HCT116 (cell line): ENCODE measurements around the gene CDK8. TPM values are rescaled to one million over a fixed set of nuclear protein-coding genes. Genes with fewer than 3 reads are reported as not detected.

Experiments
- ATAC-seq: fragments of 200-7000 bp; cut with Tn5 transposase; 2 replicates; pipeline ENCODE4 v1.9.1; 2020; ENCODE audit warnings: mild to moderate bottlenecking, moderate library complexity
- BruUV-seq: library from RNA; stranded (reverse); fragments of 400-500 nt; replicated peaks from 2 replicates; lab custom pipeline; 2021; lab: Mats Ljungman, UMichigan
- CTCF ChIA-PET: fragments of 300-600 bp; sonication (Branson Sonifier 250); formaldehyde crosslinking; loops from one replicate; lab custom pipeline; 2021; ENCODE audit warnings: antibody characterized with exemption; lab: Charles Lee
- POLR2A ChIA-PET: fragments of 300-600, 350-600 bp; sonication (Branson Sonifier 250); formaldehyde crosslinking; loops from one replicate; lab custom pipeline; 2021; ENCODE audit warnings: antibody characterized with exemption; lab: Charles Lee
- RAD21 ChIA-PET, 2 experiments: fragments of 300-600 bp; sonication (Branson Sonifier 250); formaldehyde crosslinking; loops; one replicate each; lab custom pipeline; 2023; ENCODE audit warnings: low total read pairs in 2 of 2; ENCODE audit not compliant: uncharacterized antibody in 2 of 2, unreplicated experiment in 2 of 2, low non-redundant PET in 1 of 2; lab: Charles Lee
- DNase-seq: peaks from one replicate; pipeline ENCODE4 v3.0.0-alpha.2; 2010; ENCODE audit warnings: low read depth, low spot score
- H2AFZ ChIP-seq: fragments of 200-600 bp; shearing (Covaris generic), sonication (generic); 2 replicates; pipeline ENCODE4 v1.6.1; 2017; ENCODE audit warnings: low read depth, mixed run types, mixed read lengths, antibody characterized with exemption, low read length; ENCODE audit not compliant: poor library complexity, severe bottlenecking
- H3K27ac ChIP-seq: 2 replicates; pipeline ENCODE4 v1.5.1; 2012; ENCODE audit warnings: low read depth, low read length
- H3K27me3 ChIP-seq: fragments of 200-600 bp; sonication (generic); 2 replicates; pipeline ENCODE4 v1.6.1; 2016; ENCODE audit warnings: mixed run types, low read length, mixed read lengths; ENCODE audit not compliant: insufficient read depth
- H3K36me3 ChIP-seq, 2 experiments: fragments of 200-500 bp in 1 of 2; fragments of 200-600 bp in 1 of 2; sonication (Bioruptor generic) in 1 of 2; sonication (generic) in 1 of 2; 2 replicates each; pipeline versions ENCODE4 v1.5.1 to v1.6.1; 2014 to 2016; ENCODE audit warnings: low read length in 2 of 2, inconsistent platforms in 1 of 2, mixed read lengths in 1 of 2, mixed run types in 1 of 2; ENCODE audit not compliant: insufficient read depth in 2 of 2, control insufficient read depth in 1 of 2
- H3K4me1 ChIP-seq, 2 experiments: fragments of 200-600 bp in 1 of 2; sonication (generic) in 1 of 2; 2 replicates each; pipeline versions ENCODE4 v1.5.1 to v1.6.1; 2012 to 2017; ENCODE audit warnings: low read length in 2 of 2, inconsistent platforms in 1 of 2, mild to moderate bottlenecking in 1 of 2, mixed read lengths in 1 of 2, mixed run types in 1 of 2, moderate library complexity in 1 of 2; ENCODE audit not compliant: insufficient read depth in 2 of 2, control insufficient read depth in 1 of 2
- H3K4me2 ChIP-seq: fragments of 200-600 bp; sonication (generic); 2 replicates; pipeline ENCODE4 v1.6.1; 2017; ENCODE audit warnings: mixed run types, low read length, mixed read lengths
- H3K4me3 ChIP-seq, 2 experiments: fragments of 200-600 bp in 1 of 2; sonication (generic) in 1 of 2; replicated peaks in 1 of 2; 2 replicates each; pipeline ENCODE4 v1.5.1; 2011 to 2016; ENCODE audit warnings: low read length in 2 of 2, control low read depth in 1 of 2, low read depth in 1 of 2, mild to moderate bottlenecking in 1 of 2, mixed read lengths in 1 of 2, mixed run types in 1 of 2
- H3K79me2 ChIP-seq: fragments of 200-600 bp; sonication (generic); 2 replicates; pipeline ENCODE4 v1.6.1; 2017; ENCODE audit warnings: mild to moderate bottlenecking, mixed run types, low read length, moderate library complexity, mixed read lengths; ENCODE audit not compliant: insufficient read depth
- H3K9ac ChIP-seq: fragments of 200-600 bp; sonication (generic); 2 replicates; pipeline ENCODE4 v1.6.1; 2016; ENCODE audit warnings: low read length, mixed read lengths
- H3K9me2 ChIP-seq: fragments of 200-600 bp; sonication (generic), shearing (Covaris generic); 2 replicates; pipeline ENCODE4 v1.6.1; 2017; ENCODE audit warnings: mixed run types, mild to moderate bottlenecking, moderate library complexity; ENCODE audit not compliant: insufficient read depth
- H3K9me3 ChIP-seq, 2 experiments: fragments of 200-500 bp in 1 of 2; fragments of 200-600 bp in 1 of 2; sonication (Bioruptor generic) in 1 of 2; sonication (generic) in 1 of 2; 2 replicates each; pipeline ENCODE4 v1.6.1; 2014 to 2017; ENCODE audit warnings: low read length in 2 of 2, mixed read lengths in 2 of 2, inconsistent platforms in 1 of 2, low read depth in 1 of 2, mild to moderate bottlenecking in 1 of 2, mixed run types in 1 of 2, moderate library complexity in 1 of 2; ENCODE audit not compliant: control insufficient read depth in 1 of 2, insufficient read depth in 1 of 2
- H4K20me1 ChIP-seq: fragments of 200-600 bp; sonication (generic), shearing (Covaris generic); 2 replicates; pipeline ENCODE4 v1.6.1; 2017; ENCODE audit warnings: mixed run types, mild to moderate bottlenecking, moderate library complexity; ENCODE audit not compliant: insufficient read depth
- ATF3 ChIP-seq: IDR thresholded peaks from 2 replicates; pipeline ENCODE4 v1.6.1; 2012
- CBX3 ChIP-seq: IDR thresholded peaks from 2 replicates; pipeline ENCODE4 v1.6.1; 2012; ENCODE audit warnings: low read depth
- EZH2 ChIP-seq: fragments of 200-600 bp; sonication (generic); IDR thresholded peaks from 2 replicates; pipeline ENCODE4 v1.6.1; 2017; ENCODE audit warnings: antibody characterized with exemption, mixed run types
- RAD21 ChIP-seq: IDR thresholded peaks from 2 replicates; pipeline ENCODE4 v1.6.1; 2012; ENCODE audit warnings: low read depth, mild to moderate bottlenecking
- SIN3A ChIP-seq: IDR thresholded peaks from 2 replicates; pipeline ENCODE4 v1.6.1; 2012; ENCODE audit warnings: low read depth
- SRF ChIP-seq: IDR thresholded peaks from 2 replicates; pipeline ENCODE4 v1.6.1; 2012; ENCODE audit warnings: low read depth
- TCF7L2 ChIP-seq: IDR thresholded peaks from 2 replicates; pipeline ENCODE4 v1.7.0; 2011; ENCODE audit warnings: borderline replicate concordance, inconsistent platforms; ENCODE audit not compliant: insufficient read depth, insufficient read length; ENCODE audit errors: extremely low read depth
- ZBTB33 ChIP-seq: IDR thresholded peaks from 2 replicates; pipeline ENCODE4 v1.6.1; 2011; ENCODE audit warnings: mild to moderate bottlenecking, low read length, moderate library complexity; ENCODE audit not compliant: insufficient replicate concordance; ENCODE audit errors: extremely low read depth
- ZFX ChIP-seq: fragments of 450-650 bp; IDR thresholded peaks from 2 replicates; pipeline ENCODE4 v1.6.1; 2017
- intact Hi-C: fragments of 100-400 bp; cut with micrococcal nuclease; formaldehyde crosslinking; loops from 2 replicates; pipeline ENCODE4 v1.10.0; 2022
- total RNA-seq: library from RNA; stranded (reverse); gene quantifications from one replicate; pipeline ENCODE4 v1.2.1, GENCODE V29; 2021; ENCODE audit not compliant: unreplicated experiment
- TF ChIP-seq, protein P1 (sequence below): IDR thresholded peaks from 2 replicates; pipeline ENCODE4 v1.6.1; 2012; ENCODE audit warnings: low read depth
- TF ChIP-seq, protein P2 (sequence below): IDR thresholded peaks from 2 replicates; pipeline ENCODE4 v1.6.1; 2012
- TF ChIP-seq, protein P3 (sequence below), 3 experiments: fragments of 200-600 bp in 1 of 3; sonication (generic) in 1 of 3; IDR thresholded peaks in 2 of 3; conservative IDR thresholded peaks in 1 of 3; 2 replicates each; pipeline ENCODE4 v1.5.1; 2012 to 2017; ENCODE audit warnings: low read depth in 2 of 3, low read length in 2 of 3, antibody characterized with exemption in 1 of 3, borderline replicate concordance in 1 of 3, control low read depth in 1 of 3, mild to moderate bottlenecking in 1 of 3, mixed read lengths in 1 of 3, mixed run types in 1 of 3, moderate library complexity in 1 of 3; ENCODE audit not compliant: insufficient read depth in 1 of 3

The CDK8 gene
- total RNA-seq, 1 experiment from 2014 or later: 23.8 TPM

- TF ChIP-seq SRF: no peak
- no peak for TF ChIP-seq ATF3
- no peak for TF ChIP-seq ZBTB33
- TF ChIP-seq, protein P1, sequence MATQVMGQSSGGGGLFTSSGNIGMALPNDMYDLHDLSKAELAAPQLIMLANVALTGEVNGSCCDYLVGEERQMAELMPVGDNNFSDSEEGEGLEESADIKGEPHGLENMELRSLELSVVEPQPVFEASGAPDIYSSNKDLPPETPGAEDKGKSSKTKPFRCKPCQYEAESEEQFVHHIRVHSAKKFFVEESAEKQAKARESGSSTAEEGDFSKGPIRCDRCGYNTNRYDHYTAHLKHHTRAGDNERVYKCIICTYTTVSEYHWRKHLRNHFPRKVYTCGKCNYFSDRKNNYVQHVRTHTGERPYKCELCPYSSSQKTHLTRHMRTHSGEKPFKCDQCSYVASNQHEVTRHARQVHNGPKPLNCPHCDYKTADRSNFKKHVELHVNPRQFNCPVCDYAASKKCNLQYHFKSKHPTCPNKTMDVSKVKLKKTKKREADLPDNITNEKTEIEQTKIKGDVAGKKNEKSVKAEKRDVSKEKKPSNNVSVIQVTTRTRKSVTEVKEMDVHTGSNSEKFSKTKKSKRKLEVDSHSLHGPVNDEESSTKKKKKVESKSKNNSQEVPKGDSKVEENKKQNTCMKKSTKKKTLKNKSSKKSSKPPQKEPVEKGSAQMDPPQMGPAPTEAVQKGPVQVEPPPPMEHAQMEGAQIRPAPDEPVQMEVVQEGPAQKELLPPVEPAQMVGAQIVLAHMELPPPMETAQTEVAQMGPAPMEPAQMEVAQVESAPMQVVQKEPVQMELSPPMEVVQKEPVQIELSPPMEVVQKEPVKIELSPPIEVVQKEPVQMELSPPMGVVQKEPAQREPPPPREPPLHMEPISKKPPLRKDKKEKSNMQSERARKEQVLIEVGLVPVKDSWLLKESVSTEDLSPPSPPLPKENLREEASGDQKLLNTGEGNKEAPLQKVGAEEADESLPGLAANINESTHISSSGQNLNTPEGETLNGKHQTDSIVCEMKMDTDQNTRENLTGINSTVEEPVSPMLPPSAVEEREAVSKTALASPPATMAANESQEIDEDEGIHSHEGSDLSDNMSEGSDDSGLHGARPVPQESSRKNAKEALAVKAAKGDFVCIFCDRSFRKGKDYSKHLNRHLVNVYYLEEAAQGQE: no peak
Observed at GRCh38 chr13:26400545-26400944, 146.6 kb downstream of the CDK8 start (continued).

DNA sequence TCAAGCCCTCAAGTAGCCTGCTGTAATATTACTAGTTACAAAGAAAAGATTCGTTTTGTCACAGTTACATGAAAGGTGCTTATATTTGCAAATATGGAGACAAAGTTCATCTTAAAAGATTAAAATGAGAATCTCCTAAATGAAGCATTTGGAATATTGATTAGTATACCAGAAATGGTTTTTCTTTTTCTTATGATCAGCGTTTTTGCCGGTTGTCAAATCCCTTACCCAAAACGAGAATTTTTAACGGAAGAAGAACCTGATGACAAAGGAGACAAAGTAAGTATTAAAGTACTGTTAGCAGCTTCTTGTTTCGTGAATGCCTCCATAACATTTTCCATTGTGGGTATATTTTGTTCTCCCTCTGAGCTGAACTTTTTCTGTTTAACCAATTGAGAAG is 147.1 kb downstream of the CDK8 start:
- intact Hi-C loops: no loop called here

More for the DNA sequence above, 147.1 kb downstream of the CDK8 start:
- no peaks in the 10 kb centered on the region for H3K9me2 ChIP-seq
- no peaks in the 10 kb centered on the region for H3K9me3 ChIP-seq
- TF ChIP-seq SRF (no peak), RAD21 (no peak), SIN3A (no peak), TCF7L2 (no peak), CBX3 (no peak), ZFX (no peak), EZH2 (no peak)
- TF ChIP-seq, protein P2, sequence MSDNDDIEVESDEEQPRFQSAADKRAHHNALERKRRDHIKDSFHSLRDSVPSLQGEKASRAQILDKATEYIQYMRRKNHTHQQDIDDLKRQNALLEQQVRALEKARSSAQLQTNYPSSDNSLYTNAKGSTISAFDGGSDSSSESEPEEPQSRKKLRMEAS: no peak
- TF ChIP-seq, protein P3, sequence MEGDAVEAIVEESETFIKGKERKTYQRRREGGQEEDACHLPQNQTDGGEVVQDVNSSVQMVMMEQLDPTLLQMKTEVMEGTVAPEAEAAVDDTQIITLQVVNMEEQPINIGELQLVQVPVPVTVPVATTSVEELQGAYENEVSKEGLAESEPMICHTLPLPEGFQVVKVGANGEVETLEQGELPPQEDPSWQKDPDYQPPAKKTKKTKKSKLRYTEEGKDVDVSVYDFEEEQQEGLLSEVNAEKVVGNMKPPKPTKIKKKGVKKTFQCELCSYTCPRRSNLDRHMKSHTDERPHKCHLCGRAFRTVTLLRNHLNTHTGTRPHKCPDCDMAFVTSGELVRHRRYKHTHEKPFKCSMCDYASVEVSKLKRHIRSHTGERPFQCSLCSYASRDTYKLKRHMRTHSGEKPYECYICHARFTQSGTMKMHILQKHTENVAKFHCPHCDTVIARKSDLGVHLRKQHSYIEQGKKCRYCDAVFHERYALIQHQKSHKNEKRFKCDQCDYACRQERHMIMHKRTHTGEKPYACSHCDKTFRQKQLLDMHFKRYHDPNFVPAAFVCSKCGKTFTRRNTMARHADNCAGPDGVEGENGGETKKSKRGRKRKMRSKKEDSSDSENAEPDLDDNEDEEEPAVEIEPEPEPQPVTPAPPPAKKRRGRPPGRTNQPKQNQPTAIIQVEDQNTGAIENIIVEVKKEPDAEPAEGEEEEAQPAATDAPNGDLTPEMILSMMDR (IDR thresholded peaks at IDR 0.05 in 2 of 3, conservative IDR thresholded peaks at IDR 0.05 in 1 of 3; ENCODE audit: borderline replicate concordance in 1 of 3, insufficient read depth in 1 of 3, low read depth in 2 of 3, low read length in 2 of 3): no peak
- TF ChIP-seq, protein P1: no peak
- no peak overlapping the region for H3K4me3 ChIP-seq
- H3K27ac ChIP-seq: no peak overlapping the region
- ChIA-PET POLR2A (no interaction called here), RAD21 (no interaction called here), CTCF (no interaction called here)
- H3K27me3 ChIP-seq: no peaks in the 10 kb centered on the region
- no peak overlapping the region for H3K9ac ChIP-seq
- no peak overlapping the region for H3K4me2 ChIP-seq
- peaks cover 0 to 13% of the 10 kb centered on the region in 2 experiments; a peak in 2 of 4 replicates for H3K36me3 ChIP-seq
- ATAC-seq (no peak), DNase-seq (no peak)
- no peaks in the 10 kb centered on the region for H4K20me1 ChIP-seq
- BruUV-seq: no TSS peak
- H3K79me2 ChIP-seq: no peaks in the 10 kb centered on the region
- no peaks in the 10 kb centered on the region for H3K4me1 ChIP-seq
- no peak overlapping the region for H2AFZ ChIP-seq
